PFSK-1 (cell line): ENCODE results near the gene SLC5A9. TPM values are rescaled to one million over a fixed set of nuclear protein-coding genes. Genes with fewer than 3 reads are reported as not detected.

Experiments used
- FOXP2 ChIP-seq: optimal IDR thresholded peaks from 2 replicates; pipeline ENCODE3; 2011; ENCODE audit warnings: borderline replicate concordance, control low read depth, inconsistent platforms; ENCODE audit not compliant: insufficient read depth; ENCODE audit errors: extremely low read length, extremely low read depth
- POLR2AphosphoS5 ChIP-seq: IDR thresholded peaks from 2 replicates; pipeline ENCODE4 v1.6.1; 2012; ENCODE audit warnings: low read depth, mild to moderate bottlenecking, control low read depth, low read length, moderate library complexity
- REST ChIP-seq, 2 experiments: IDR thresholded peaks; 2 replicates each; pipeline versions ENCODE4 v1.6.1 to v1.8.0; 2011 to 2012; ENCODE audit warnings: low read depth in 2 of 2, low read length in 2 of 2, control low read depth in 1 of 2, inconsistent platforms in 1 of 2, mild to moderate bottlenecking in 1 of 2, moderate library complexity in 1 of 2; ENCODE audit not compliant: insufficient read depth in 1 of 2
- SIN3A ChIP-seq: IDR thresholded peaks from 2 replicates; pipeline ENCODE4 v1.6.1; 2012; ENCODE audit warnings: mild to moderate bottlenecking, low read length, moderate library complexity, borderline replicate concordance; ENCODE audit not compliant: insufficient read depth
- TAF1 ChIP-seq: IDR thresholded peaks from 2 replicates; pipeline ENCODE4 v1.6.1; 2012; ENCODE audit warnings: low read length, control low read depth, borderline replicate concordance; ENCODE audit not compliant: insufficient read depth
- polyA plus RNA-seq: library from polyadenylated mRNA; unstranded; fragments of >200 nt; gene quantifications from one replicate; pipeline ENCODE4 v1.2.1, GENCODE V29; 2012; ENCODE audit warnings: low read depth, missing spikeins; ENCODE audit not compliant: insufficient read length

The SLC5A9 gene
- polyA plus RNA-seq = not detected

GRCh38 chr1:48222501-48223242, at the start of gene SLC5A9:
TSS of gene SLC5A9 (plus strand) at chr1:48222716. CDS start at chr1:48222737, 21 bp downstream.
- TF ChIP-seq SIN3A = no peak
- no peak for TF ChIP-seq TAF1
- no peak for TF ChIP-seq POLR2AphosphoS5
- TF ChIP-seq FOXP2 = no peak
- no peak for TF ChIP-seq REST (IDR thresholded peaks at IDR 0.05; ENCODE audit: insufficient read depth in 1 of 2, low read depth in 2 of 2, low read length in 2 of 2)

GRCh38 chr1:48175116-48175515, 47.4 kb upstream of the SLC5A9 start:
- TF ChIP-seq REST (IDR thresholded peaks at IDR 0.05; ENCODE audit: insufficient read depth in 1 of 2, low read depth in 2 of 2, low read length in 2 of 2) = no peak
- TF ChIP-seq FOXP2 = no peak
- no peak for TF ChIP-seq POLR2AphosphoS5
- no peak for TF ChIP-seq TAF1
- no peak for TF ChIP-seq SIN3A

- TF ChIP-seq POLR2AphosphoS5 = no peak
- TF ChIP-seq REST (IDR thresholded peaks at IDR 0.05; ENCODE audit: insufficient read depth in 1 of 2, low read depth in 2 of 2, low read length in 2 of 2) = no peak
- TF ChIP-seq TAF1 = no peak
- no peak for TF ChIP-seq FOXP2
- no peak for TF ChIP-seq SIN3A
Observed at GRCh38 chr1:48177257-48177656, 45.3 kb upstream of the SLC5A9 start.

GRCh38 chr1:48181669-48182367, 40.7 kb upstream of the SLC5A9 start:
- TF ChIP-seq TAF1 (no peak), POLR2AphosphoS5 (no peak), REST (IDR thresholded peaks at IDR 0.05; ENCODE audit: insufficient read depth in 1 of 2, low read depth in 2 of 2, low read length in 2 of 2) (no peak), SIN3A (no peak)
